Stimulated activated CD4-positive, alpha-beta T cell treated with anti-CD3 and anti-CD28 coated beads, Interleukin-2, amount 100 ng/mL, for 24 hours (primary cell): ENCODE data around the gene GALNT11.
"Not testable (repeated sequence)": the region's sequence is repeated elsewhere in the genome, so short reads cannot be mapped to it uniquely, and the experiment has no call there.

ENCODE experiments used
- DNase-seq, 2 donors: peaks; one replicate each; pipeline ENCODE4 v3.0.0-alpha.2; 2020

The GALNT11 gene

GRCh38 chr7:152025077-152025936 is at the start of gene GALNT11:
GALNT11 (plus strand) TSS chr7:152025674; CDS start chr7:152094228, 68,554 bp downstream.
- DNase-seq, result peak; percentile 89

- DNase-seq, result no peak
Observed at GRCh38 chr7:151978616-151979015, 46.9 kb upstream of the GALNT11 start.

- no peak for DNase-seq
Observed at GRCh38 chr7:151981223-151981622, 44.3 kb upstream of the GALNT11 start.

GRCh38 chr7:151982806-151983205 is 42.7 kb upstream of the GALNT11 start:
- no peak for DNase-seq

GRCh38 chr7:151984612-151985011 is 40.9 kb upstream of the GALNT11 start:
- no peak for DNase-seq

- no peak for DNase-seq
Observed at GRCh38 chr7:151987748-151988529, 37.5 kb upstream of the GALNT11 start.

GRCh38 chr7:151992375-151992774 is 33.1 kb upstream of the GALNT11 start:
- peak; percentile 32 to 53 for DNase-seq

GRCh38 chr7:151993977-151994676 is 31.3 kb upstream of the GALNT11 start:
- DNase-seq, result peak; percentile 29 to 33

GRCh38 chr7:151999424-152000090 is 25.9 kb upstream of the GALNT11 start:
- DNase-seq, result no peak

- DNase-seq, result no peak
Observed at GRCh38 chr7:152000191-152000590, 25.3 kb upstream of the GALNT11 start.

- no peak for DNase-seq
Observed at GRCh38 chr7:152006336-152006735, 19.1 kb upstream of the GALNT11 start.

- DNase-seq, result no peak
Observed at GRCh38 chr7:152011860-152012259, 13.6 kb upstream of the GALNT11 start.

- DNase-seq, result no peak
Observed at GRCh38 chr7:152013230-152013629, 12.2 kb upstream of the GALNT11 start.

- DNase-seq, result no peak
Observed at GRCh38 chr7:152013974-152014373, 11.5 kb upstream of the GALNT11 start.

- DNase-seq, result no peak
Observed at GRCh38 chr7:152014722-152015121, 10.8 kb upstream of the GALNT11 start.

GRCh38 chr7:152015600-152015999 is 9.9 kb upstream of the GALNT11 start:
- DNase-seq, result no peak

- no peak for DNase-seq
Observed at GRCh38 chr7:152016947-152017346, 8.5 kb upstream of the GALNT11 start.

- DNase-seq, result not testable (repeated sequence)
Observed at GRCh38 chr7:152017683-152018082, 7.8 kb upstream of the GALNT11 start.

- not testable (repeated sequence) for DNase-seq
Observed at GRCh38 chr7:152021740-152022139, 3.7 kb upstream of the GALNT11 start.

- DNase-seq, result no peak
Observed at GRCh38 chr7:152025937-152026890, 740 bp downstream of the GALNT11 start.
